Ovary (tissue), 3 donors: ENCODE data around the gene OSGEP.

Experiments used
- EP300 ChIP-seq: sonication (generic); formaldehyde crosslinking; IDR thresholded peaks from one replicate; pipeline ENCODE4 v1.6.1; 2017; ENCODE audit warnings: antibody characterized with exemption
- POLR2A ChIP-seq: fragments of 450-650 bp; IDR thresholded peaks from one replicate; pipeline ENCODE4 v1.6.1; 2017; ENCODE audit warnings: antibody characterized with exemption, mild to moderate bottlenecking, moderate library complexity
- TF ChIP-seq, protein P1 (sequence below), 3 donors: fragments of 450-650 bp in 2 of 3; fragments of 200-600 bp in 1 of 3; IDR thresholded peaks; one replicate each; pipeline versions ENCODE4 v1.5.1 to v1.8.0; 2016 to 2022; ENCODE audit warnings: antibody characterized with exemption in 3 of 3, mild to moderate bottlenecking in 1 of 3
- donor health status: DM: no; HTN: no; CAD: no.

DNA sequence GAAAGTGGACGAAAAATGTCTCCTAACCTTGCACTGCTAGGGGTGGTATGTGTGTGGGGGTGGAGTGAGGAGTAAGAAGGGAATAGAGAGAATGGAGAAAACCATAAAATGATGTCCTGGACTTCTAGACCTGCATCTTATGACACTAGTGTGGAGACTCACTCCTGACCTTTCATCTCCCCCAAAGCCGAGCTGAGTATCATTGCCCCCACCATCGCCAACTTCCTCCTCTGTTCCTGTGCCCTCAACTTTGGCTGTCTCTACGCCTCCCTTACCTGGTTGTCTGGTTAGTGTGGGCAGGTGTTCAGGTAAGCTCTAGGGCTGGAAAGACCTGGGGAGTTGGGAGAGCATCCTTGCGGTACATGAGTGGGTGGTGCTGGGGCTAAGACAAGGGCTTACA lies 14.1 kb downstream of the OSGEP start:
- TF ChIP-seq POLR2A = no peak
- TF ChIP-seq, protein P1, sequence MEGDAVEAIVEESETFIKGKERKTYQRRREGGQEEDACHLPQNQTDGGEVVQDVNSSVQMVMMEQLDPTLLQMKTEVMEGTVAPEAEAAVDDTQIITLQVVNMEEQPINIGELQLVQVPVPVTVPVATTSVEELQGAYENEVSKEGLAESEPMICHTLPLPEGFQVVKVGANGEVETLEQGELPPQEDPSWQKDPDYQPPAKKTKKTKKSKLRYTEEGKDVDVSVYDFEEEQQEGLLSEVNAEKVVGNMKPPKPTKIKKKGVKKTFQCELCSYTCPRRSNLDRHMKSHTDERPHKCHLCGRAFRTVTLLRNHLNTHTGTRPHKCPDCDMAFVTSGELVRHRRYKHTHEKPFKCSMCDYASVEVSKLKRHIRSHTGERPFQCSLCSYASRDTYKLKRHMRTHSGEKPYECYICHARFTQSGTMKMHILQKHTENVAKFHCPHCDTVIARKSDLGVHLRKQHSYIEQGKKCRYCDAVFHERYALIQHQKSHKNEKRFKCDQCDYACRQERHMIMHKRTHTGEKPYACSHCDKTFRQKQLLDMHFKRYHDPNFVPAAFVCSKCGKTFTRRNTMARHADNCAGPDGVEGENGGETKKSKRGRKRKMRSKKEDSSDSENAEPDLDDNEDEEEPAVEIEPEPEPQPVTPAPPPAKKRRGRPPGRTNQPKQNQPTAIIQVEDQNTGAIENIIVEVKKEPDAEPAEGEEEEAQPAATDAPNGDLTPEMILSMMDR (IDR thresholded peaks at IDR 0.05) = no peak
- no peak for TF ChIP-seq EP300
